PFSK-1 (cell line): ENCODE measurements around the gene DSTN. TPM values are rescaled to one million over a fixed set of nuclear protein-coding genes. Genes with fewer than 3 reads are reported as not detected.

Experiments used
- FOXP2 ChIP-seq: optimal IDR thresholded peaks from 2 replicates; pipeline ENCODE3; 2011; ENCODE audit warnings: borderline replicate concordance, control low read depth, inconsistent platforms; ENCODE audit not compliant: insufficient read depth; ENCODE audit errors: extremely low read length, extremely low read depth
- POLR2AphosphoS5 ChIP-seq: IDR thresholded peaks from 2 replicates; pipeline ENCODE4 v1.6.1; 2012; ENCODE audit warnings: low read depth, mild to moderate bottlenecking, control low read depth, low read length, moderate library complexity
- SIN3A ChIP-seq: IDR thresholded peaks from 2 replicates; pipeline ENCODE4 v1.6.1; 2012; ENCODE audit warnings: mild to moderate bottlenecking, low read length, moderate library complexity, borderline replicate concordance; ENCODE audit not compliant: insufficient read depth
- TAF1 ChIP-seq: IDR thresholded peaks from 2 replicates; pipeline ENCODE4 v1.6.1; 2012; ENCODE audit warnings: low read length, control low read depth, borderline replicate concordance; ENCODE audit not compliant: insufficient read depth
- polyA plus RNA-seq: library from polyadenylated mRNA; unstranded; fragments of >200 nt; gene quantifications from one replicate; pipeline ENCODE4 v1.2.1, GENCODE V29; 2012; ENCODE audit warnings: low read depth, missing spikeins; ENCODE audit not compliant: insufficient read length
- TF ChIP-seq, protein P1 (sequence below), 2 experiments: IDR thresholded peaks; 2 replicates each; pipeline versions ENCODE4 v1.6.1 to v1.8.0; 2011 to 2012; ENCODE audit warnings: low read depth in 2 of 2, low read length in 2 of 2, control low read depth in 1 of 2, inconsistent platforms in 1 of 2, mild to moderate bottlenecking in 1 of 2, moderate library complexity in 1 of 2; ENCODE audit not compliant: insufficient read depth in 1 of 2

Gene DSTN
- polyA plus RNA-seq, result 120 TPM

DNA sequence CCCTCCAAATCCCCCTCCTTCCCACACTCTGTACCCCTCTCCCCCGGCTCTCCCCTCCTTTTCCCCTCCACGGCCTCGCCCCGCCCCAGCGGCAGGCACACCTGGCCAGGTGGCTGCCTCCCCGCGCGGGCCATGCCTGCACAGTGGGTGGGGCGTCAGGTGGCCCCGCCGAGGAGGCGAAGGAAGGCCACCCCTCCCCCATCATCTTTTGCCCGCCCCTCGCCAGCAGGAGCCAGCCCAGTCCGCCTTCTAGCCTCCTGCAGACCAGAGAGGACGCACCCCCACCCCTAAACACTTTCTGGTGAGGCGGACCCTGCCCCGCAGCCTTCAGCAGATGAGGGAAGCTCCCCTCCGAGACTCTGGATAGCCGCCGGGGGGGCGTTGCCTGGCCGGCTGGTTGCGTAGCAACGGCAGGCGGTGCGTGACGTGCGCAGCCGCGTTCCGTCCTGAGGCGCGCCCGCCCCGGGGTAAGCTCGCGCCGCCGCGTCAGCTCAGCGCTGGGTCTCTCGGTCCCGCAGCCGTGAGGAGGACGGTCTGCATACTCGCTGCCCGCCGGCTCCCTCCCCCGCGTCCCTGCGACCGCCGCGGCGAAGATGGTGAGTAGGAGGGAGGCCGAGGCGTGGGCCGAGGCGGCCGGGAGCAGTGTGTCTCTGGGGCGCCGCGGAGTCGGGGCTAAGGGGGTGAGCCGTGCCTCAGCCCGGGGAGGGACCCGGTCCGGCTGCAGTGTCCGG, at the start of gene DSTN:
DSTN (plus strand) TSS at position 460 of the 731 bp plus-strand sequence; CDS start at position 594, 134 bp downstream.
- TF ChIP-seq SIN3A (no peak), FOXP2 (peak; percentile 57), POLR2AphosphoS5 (0 out of 2 replicates have a peak, but pooled peaks have one; percentile 19), TAF1 (0 out of 2 replicates have a peak, but pooled peaks have one; percentile 37)

DNA sequence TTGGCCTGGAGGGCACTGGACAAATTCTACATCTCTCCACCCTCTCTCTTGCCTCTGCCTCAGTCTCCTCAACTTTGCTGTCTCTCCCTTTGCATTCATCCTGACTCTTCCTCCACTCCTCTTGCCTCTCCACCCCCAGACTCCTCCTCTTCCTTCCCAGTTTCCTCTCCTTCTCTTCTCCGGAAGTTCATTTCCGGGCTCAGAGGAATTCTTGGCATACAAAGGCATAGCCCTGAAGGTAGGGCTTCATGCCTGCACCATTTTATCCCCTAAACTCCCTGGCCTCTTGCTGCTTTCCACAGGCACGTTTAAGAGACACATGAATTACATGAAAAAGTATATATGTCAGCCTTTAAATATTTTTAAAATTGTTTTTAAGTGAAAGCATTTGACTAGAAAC, 49.3 kb upstream of the DSTN start:
- TF ChIP-seq SIN3A (no peak), TAF1 (no peak), POLR2AphosphoS5 (no peak), FOXP2 (no peak)
- TF ChIP-seq, protein P1, sequence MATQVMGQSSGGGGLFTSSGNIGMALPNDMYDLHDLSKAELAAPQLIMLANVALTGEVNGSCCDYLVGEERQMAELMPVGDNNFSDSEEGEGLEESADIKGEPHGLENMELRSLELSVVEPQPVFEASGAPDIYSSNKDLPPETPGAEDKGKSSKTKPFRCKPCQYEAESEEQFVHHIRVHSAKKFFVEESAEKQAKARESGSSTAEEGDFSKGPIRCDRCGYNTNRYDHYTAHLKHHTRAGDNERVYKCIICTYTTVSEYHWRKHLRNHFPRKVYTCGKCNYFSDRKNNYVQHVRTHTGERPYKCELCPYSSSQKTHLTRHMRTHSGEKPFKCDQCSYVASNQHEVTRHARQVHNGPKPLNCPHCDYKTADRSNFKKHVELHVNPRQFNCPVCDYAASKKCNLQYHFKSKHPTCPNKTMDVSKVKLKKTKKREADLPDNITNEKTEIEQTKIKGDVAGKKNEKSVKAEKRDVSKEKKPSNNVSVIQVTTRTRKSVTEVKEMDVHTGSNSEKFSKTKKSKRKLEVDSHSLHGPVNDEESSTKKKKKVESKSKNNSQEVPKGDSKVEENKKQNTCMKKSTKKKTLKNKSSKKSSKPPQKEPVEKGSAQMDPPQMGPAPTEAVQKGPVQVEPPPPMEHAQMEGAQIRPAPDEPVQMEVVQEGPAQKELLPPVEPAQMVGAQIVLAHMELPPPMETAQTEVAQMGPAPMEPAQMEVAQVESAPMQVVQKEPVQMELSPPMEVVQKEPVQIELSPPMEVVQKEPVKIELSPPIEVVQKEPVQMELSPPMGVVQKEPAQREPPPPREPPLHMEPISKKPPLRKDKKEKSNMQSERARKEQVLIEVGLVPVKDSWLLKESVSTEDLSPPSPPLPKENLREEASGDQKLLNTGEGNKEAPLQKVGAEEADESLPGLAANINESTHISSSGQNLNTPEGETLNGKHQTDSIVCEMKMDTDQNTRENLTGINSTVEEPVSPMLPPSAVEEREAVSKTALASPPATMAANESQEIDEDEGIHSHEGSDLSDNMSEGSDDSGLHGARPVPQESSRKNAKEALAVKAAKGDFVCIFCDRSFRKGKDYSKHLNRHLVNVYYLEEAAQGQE (IDR thresholded peaks at IDR 0.05; ENCODE audit: insufficient read depth in 1 of 2, low read depth in 2 of 2, low read length in 2 of 2), result no peak

DNA sequence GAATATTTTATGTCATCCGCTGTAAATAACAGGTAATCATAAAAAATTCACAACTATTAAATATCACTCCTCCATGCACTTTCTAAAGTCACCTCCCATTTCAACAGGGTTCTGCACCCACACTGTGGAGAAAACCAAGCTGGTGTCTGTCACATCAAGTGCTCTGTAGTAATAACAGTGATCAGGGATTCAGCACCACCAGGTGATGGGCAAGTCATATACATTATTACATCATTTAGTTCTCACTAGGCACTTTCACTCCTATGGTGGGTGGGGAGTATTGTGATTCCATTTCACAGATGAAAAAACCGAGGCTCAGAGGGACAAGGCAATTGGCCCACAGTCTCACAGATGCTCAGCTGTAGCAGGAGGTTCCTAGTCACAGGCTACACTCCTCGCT, 47.3 kb upstream of the DSTN start:
- TF ChIP-seq, protein P1 (IDR thresholded peaks at IDR 0.05; ENCODE audit: insufficient read depth in 1 of 2, low read depth in 2 of 2, low read length in 2 of 2), result no peak
- TF ChIP-seq SIN3A (no peak), FOXP2 (no peak), POLR2AphosphoS5 (no peak), TAF1 (no peak)

DNA sequence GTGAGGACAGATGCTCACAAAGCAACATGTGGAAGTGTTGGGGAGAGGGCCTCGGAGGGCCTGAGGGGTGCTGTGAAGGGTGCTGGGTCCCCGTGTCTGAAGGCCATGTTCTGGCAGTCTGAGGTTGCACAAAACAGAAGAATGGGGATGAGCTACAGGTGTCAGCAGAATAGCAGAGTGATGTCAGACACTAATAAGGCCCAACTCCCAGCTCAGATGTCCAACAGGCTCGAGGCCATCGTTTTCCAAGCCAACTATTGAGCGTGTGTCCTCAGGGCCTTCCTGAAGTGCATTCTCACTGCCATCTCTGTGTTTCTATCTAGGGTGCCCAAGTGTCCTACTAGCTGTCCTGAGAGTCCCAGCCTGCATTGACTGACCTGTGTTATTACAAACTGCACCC, 46.5 kb upstream of the DSTN start:
- TF ChIP-seq FOXP2 (no peak), SIN3A (no peak), POLR2AphosphoS5 (no peak), TAF1 (no peak)
- TF ChIP-seq, protein P1 (IDR thresholded peaks at IDR 0.05; ENCODE audit: insufficient read depth in 1 of 2, low read depth in 2 of 2, low read length in 2 of 2), result no peak

DNA sequence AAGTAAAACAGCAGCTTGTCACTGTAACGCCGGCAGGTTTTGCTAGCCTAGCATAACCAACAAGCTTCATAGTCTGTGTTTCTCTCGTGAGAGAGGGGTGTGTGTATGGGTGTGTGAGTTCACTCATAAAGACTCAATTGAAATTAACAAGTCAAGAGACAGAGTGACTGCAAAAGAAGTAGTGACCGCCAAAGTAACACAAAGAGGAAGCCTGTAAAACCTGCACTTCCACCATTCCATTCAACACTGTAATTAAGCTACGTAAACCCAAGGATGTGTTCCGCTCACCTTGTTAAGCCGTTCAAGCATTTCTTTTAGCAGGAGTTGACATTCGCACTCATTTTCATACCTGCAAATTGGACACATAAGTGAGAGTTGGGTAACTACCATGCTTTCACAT, 45.3 kb upstream of the DSTN start:
- no peak for TF ChIP-seq POLR2AphosphoS5
- no peak for TF ChIP-seq TAF1
- TF ChIP-seq FOXP2, result no peak
- no peak for TF ChIP-seq SIN3A
- TF ChIP-seq, protein P1 (IDR thresholded peaks at IDR 0.05; ENCODE audit: insufficient read depth in 1 of 2, low read depth in 2 of 2, low read length in 2 of 2), result no peak
